HL-60/S4 (cell line): Measurements from ENCODE around the gene TERT.
"Not testable (repeated sequence)": the region's sequence is repeated elsewhere in the genome, so short reads cannot be mapped to it uniquely, and the experiment has no call there.

ENCODE experiments used
- in situ Hi-C: fragments of 300-500 bp; cut with MboI; formaldehyde crosslinking; loops from 2 replicates; pipeline ENCODE4 v1.14.3; 2022; ENCODE audit warnings: low sequenced_read_pairs

TERT gene

GRCh38 chr5:1298067-1298551 is 3.2 kb upstream of the TERT start:
- in situ Hi-C loops, result no loop called here

GRCh38 chr5:1297243-1297642 is 2.4 kb upstream of the TERT start:
- in situ Hi-C loops, result no loop called here

- in situ Hi-C loops, result no loop called here
Observed at GRCh38 chr5:1295650-1296037, 776 bp upstream of the TERT start.

GRCh38 chr5:1294206-1294834 is 548 bp downstream of the TERT start:
- in situ Hi-C loops, result no loop called here

- in situ Hi-C loops, result no loop called here
Observed at GRCh38 chr5:1293416-1294205, 1.3 kb downstream of the TERT start.

GRCh38 chr5:1292846-1293415 is 1.9 kb downstream of the TERT start:
- in situ Hi-C loops, result no loop called here

GRCh38 chr5:1292139-1292538 is 2.7 kb downstream of the TERT start:
- in situ Hi-C loops, result no loop called here

- in situ Hi-C loops, result no loop called here
Observed at GRCh38 chr5:1291611-1292080, 3.2 kb downstream of the TERT start.

GRCh38 chr5:1290956-1291355 is 3.9 kb downstream of the TERT start:
- in situ Hi-C loops, result not testable (repeated sequence)

GRCh38 chr5:1289559-1289958 is 5.3 kb downstream of the TERT start:
- in situ Hi-C loops, result not testable (repeated sequence)

GRCh38 chr5:1288439-1289335 is 6.2 kb downstream of the TERT start:
- in situ Hi-C loops, result no loop called here

- in situ Hi-C loops, result no loop called here
Observed at GRCh38 chr5:1285883-1286291, 9.0 kb downstream of the TERT start.

GRCh38 chr5:1285141-1285540 is 9.7 kb downstream of the TERT start:
- in situ Hi-C loops, result no loop called here

GRCh38 chr5:1284336-1284970 is 10.4 kb downstream of the TERT start:
- in situ Hi-C loops, result not testable (repeated sequence)

- in situ Hi-C loops, result not testable (repeated sequence)
Observed at GRCh38 chr5:1283729-1284041, 11.2 kb downstream of the TERT start.

- in situ Hi-C loops, result not testable (repeated sequence)
Observed at GRCh38 chr5:1282993-1283728, 11.7 kb downstream of the TERT start.

- in situ Hi-C loops, result no loop called here
Observed at GRCh38 chr5:1282131-1282992, 12.5 kb downstream of the TERT start.

- in situ Hi-C loops, result no loop called here
Observed at GRCh38 chr5:1281038-1281882, 13.6 kb downstream of the TERT start.
